GM12873 (cell line): Measurements from ENCODE around the gene HTR3D.

ENCODE experiments used
- CTCF ChIP-seq: IDR thresholded peaks from 2 replicates; pipeline ENCODE4 v1.5.1; 2012; ENCODE audit warnings: low read depth, mild to moderate bottlenecking, moderate library complexity, low read length, control low read depth; ENCODE audit not compliant: insufficient read depth; ENCODE audit errors: missing control alignments

HTR3D gene

GRCh38 chr3:184068344-184068743 is 36.8 kb downstream of the HTR3D start:
- no peak for TF ChIP-seq CTCF

- no peak for TF ChIP-seq CTCF
Observed at GRCh38 chr3:184073621-184074020, 42.1 kb downstream of the HTR3D start.

DNA sequence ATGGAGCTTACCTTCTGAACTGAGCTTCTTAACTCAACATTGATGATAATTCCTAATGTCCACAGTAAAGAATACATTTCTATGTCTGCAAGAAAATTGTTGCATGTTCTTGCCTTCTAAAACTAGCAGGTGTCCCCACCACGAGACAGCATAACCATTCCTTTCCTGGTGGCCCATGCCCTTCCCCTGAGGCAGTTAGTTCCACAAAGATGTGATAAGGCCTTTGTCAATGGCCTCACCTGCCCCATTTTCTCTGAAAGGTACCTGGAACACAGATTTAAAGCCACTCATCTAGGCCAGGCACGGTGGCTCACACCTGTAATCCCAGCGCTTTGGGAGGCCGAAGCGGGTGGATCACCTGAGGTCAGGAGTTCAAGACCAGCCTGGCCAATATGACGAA is 44.4 kb downstream of the HTR3D start:
- TF ChIP-seq CTCF = no peak

DNA sequence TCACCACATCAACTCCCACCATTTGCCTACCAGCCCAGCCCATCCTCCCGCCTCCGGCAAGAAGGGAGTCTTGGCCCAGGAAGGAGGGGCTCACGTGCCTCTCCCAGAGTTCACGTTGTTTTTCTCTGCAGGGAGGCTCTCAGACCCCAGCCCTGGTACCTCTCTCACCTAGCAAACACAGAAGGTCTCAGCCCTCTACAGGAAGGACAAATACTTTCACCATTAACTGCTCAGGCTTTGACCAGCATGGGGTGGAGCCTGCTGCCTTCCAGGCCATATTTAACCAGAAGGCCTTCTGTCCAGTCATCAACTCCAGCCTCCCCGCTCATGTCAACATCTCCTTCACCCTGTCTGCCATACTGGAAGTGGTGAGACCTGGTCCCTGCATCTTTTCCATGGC is 46.3 kb downstream of the HTR3D start:
- no peak for TF ChIP-seq CTCF

DNA sequence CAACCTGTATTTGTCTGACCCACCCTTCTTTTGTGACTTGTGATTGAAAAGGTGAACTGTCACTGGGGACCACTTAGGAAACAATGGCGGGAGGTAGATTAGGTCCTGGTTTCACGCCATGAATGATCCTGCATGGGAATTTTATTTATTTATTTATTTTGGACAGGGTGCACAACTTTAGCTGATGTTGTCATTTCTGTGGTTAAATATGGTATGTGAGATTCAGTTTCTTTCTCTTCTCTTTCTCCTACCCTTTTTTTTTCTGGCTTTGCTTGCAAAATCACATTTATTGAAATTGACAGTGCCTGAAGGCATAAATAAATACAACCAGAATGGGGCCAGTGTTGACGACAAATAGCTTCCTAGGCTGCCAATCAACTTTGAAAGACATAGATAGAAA is 47.3 kb downstream of the HTR3D start:
- no peak for TF ChIP-seq CTCF

DNA sequence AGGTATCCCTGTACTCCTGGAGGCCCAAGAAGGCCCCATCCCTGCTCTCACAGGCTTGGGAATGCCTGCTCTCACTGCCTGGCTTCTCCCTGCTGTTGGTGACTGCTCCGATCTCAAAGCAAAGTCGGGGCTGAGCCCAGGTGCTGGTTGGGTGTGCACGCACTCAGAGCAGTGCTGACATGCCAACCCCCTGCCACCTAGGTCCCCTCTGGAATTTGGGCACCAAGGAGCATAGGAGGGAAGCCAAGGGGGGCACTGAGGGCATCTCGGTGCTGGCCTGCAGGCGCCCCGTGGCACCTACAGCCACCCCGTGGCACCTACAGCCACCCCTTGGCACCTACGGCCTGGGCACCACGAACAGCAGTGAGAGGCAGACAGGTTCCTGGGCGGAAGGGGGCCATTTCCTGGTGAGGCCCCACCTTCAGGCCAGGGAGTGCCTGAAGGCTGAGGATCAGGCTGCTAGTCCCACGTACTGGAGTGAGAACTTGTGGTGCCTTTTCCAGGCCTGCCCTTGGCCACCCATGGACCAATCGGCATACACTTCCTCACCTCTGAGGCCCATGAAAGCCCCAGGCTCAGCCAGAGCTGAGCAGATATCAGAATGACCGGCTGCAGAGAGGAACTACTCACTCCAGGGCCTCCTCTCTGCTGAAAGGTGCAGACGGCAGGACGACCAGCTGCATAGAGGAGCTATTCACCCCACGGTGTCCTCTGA is 49.7 kb downstream of the HTR3D start:
- no peak for TF ChIP-seq CTCF

DNA sequence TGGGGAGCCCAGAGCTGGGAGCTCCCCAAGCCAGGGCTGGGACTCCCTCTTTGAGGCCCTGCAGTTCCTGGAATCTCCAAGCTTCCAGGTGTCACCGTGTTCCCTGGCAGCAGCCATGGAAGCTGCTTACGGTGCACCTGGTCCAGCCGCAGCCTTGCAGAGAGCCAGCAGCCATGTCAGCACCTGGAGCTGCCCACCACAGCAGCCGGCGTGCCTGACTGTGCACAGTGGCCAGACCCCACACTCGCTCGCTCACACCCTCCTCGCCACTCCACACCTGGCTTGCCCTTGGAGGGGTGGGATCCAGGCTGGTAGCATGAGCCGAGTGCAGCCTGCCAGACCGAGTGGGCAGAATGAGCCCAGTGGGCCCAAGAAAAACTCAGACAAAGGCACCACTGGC is 50.5 kb downstream of the HTR3D start:
- TF ChIP-seq CTCF = no peak
